HepG2 (cell line): ENCODE results near the gene ZFP3. TPM values are rescaled to one million over a fixed set of nuclear protein-coding genes. Genes with fewer than 3 reads are reported as not detected.

ENCODE experiments used
- ARID3A ChIP-seq: IDR thresholded peaks from 2 replicates; pipeline ENCODE4 v1.6.1; 2012; ENCODE audit warnings: low read depth, low read length, improper control_type of control experiment
- CERS6 ChIP-seq: sonication (generic); formaldehyde crosslinking; IDR thresholded peaks from 2 replicates; pipeline ENCODE4 v1.5.0; 2020; ENCODE audit warnings: missing genetic modification reagents
- ELF4 ChIP-seq: sonication (generic); formaldehyde crosslinking; IDR thresholded peaks from 2 replicates; pipeline ENCODE4 v1.5.0; 2020; ENCODE audit warnings: missing genetic modification reagents, mild to moderate bottlenecking, moderate library complexity, borderline replicate concordance
- HCFC1 ChIP-seq: fragments of 150-350 bp; IDR thresholded peaks from 2 replicates; pipeline ENCODE4 v1.6.1; 2014; ENCODE audit warnings: low read depth, low read length
- MXI1 ChIP-seq: IDR thresholded peaks from 3 replicates; pipeline ENCODE4 v1.6.1; 2012; ENCODE audit warnings: low read depth, low read length, inconsistent platforms, borderline replicate concordance
- SETDB1 ChIP-seq: sonication (generic); formaldehyde crosslinking; IDR thresholded peaks from 2 replicates; pipeline ENCODE4 v1.5.1; 2020; ENCODE audit warnings: missing genetic modification reagents, mild to moderate bottlenecking, borderline replicate concordance
- TBX2 ChIP-seq: sonication (generic); formaldehyde crosslinking; IDR thresholded peaks from 2 replicates; pipeline ENCODE4 v1.5.0; 2020; ENCODE audit warnings: missing genetic modification reagents, mild to moderate bottlenecking, borderline replicate concordance
- ZFP82 ChIP-seq: sonication (generic); formaldehyde crosslinking; IDR thresholded peaks from 2 replicates; pipeline ENCODE4 v1.5.1; 2020; ENCODE audit warnings: mild to moderate bottlenecking, missing genetic modification reagents, borderline replicate concordance
- ZNF235 ChIP-seq: sonication (generic); formaldehyde crosslinking; IDR thresholded peaks from 2 replicates; pipeline ENCODE4 v1.8.1; 2023; ENCODE audit warnings: mild to moderate bottlenecking, missing genetic modification reagents, borderline replicate concordance
- ZNF552 ChIP-seq: sonication (generic); formaldehyde crosslinking; IDR thresholded peaks from 2 replicates; pipeline ENCODE4 v1.9.0; 2022; ENCODE audit warnings: missing genetic modification reagents, mild to moderate bottlenecking, borderline replicate concordance
- ZNF724P ChIP-seq: sonication (generic); formaldehyde crosslinking; IDR thresholded peaks from 2 replicates; pipeline ENCODE4 v1.8.0; 2022; ENCODE audit warnings: missing genetic modification reagents, borderline replicate concordance
- ZUFSP ChIP-seq: sonication (generic); formaldehyde crosslinking; IDR thresholded peaks from 2 replicates; pipeline ENCODE4 v1.9.0; 2021; ENCODE audit warnings: missing genetic modification reagents, mild to moderate bottlenecking, borderline replicate concordance
- polyA plus RNA-seq, 8 experiments: library from polyadenylated mRNA; depleted of rRNA in 3 of 8; stranded (reverse) in 7 of 8; unstranded in 1 of 8; fragments of >200 nt; fragmentation: Illumina TruSeq in 4 of 8; extraction: Trizol in 4 of 8; gene quantifications; 2 replicates each; pipeline versions ENCODE4 v1.2.1 to v1.2.3, GENCODE V29; 2011 to 2016; ENCODE audit warnings: low read depth in 4 of 8, missing spikeins in 1 of 8, mixed read lengths in 1 of 8; ENCODE audit not compliant: insufficient read depth in 1 of 8
- total RNA-seq, 5 experiments: library from RNA; depleted of rRNA; stranded (reverse); fragments of >200 nt; fragmentation: Illumina TruSeq; extraction: Trizol; gene quantifications; 2 replicates each; pipeline ENCODE4 v1.2.3, GENCODE V29; 2016; ENCODE audit warnings: low read depth in 1 of 5
- TF ChIP-seq, protein P1 (sequence below), 2 experiments: sonication (generic) in 1 of 2; formaldehyde crosslinking in 1 of 2; IDR thresholded peaks; 2 replicates each; pipeline versions ENCODE4 v1.5.1 to v1.6.1; 2011 to 2020; ENCODE audit warnings: borderline replicate concordance in 1 of 2, low read depth in 1 of 2, low read length in 1 of 2, mild to moderate bottlenecking in 1 of 2, missing genetic modification reagents in 1 of 2, moderate library complexity in 1 of 2
- TF ChIP-seq, protein P2 (sequence below): sonication (generic); formaldehyde crosslinking; IDR thresholded peaks from 2 replicates; pipeline ENCODE4 v1.8.1; 2023; ENCODE audit warnings: mild to moderate bottlenecking, missing genetic modification reagents, borderline replicate concordance
- TF ChIP-seq, protein P3 (sequence below): sonication (generic); formaldehyde crosslinking; IDR thresholded peaks from 2 replicates; pipeline ENCODE4 v1.5.0; 2020; ENCODE audit warnings: mild to moderate bottlenecking, missing genetic modification reagents, borderline replicate concordance

The ZFP3 gene
- total and polyA plus RNA-seq, 2 of the 13 experiments (the other 11 are each of a cell fraction or from before 2014, with no cell fraction given): not detected

- TF ChIP-seq ARID3A (no peak), ZFP82 (CRISPR knock-in tag) (0 out of 2 replicates have a peak, but pooled peaks have one; percentile 43), CERS6 (no peak), TBX2 (CRISPR knock-in tag) (peak; percentile 95), ZNF552 (peak; percentile 91), MXI1 (peak; percentile 90; the same call in 1 of the 3 replicates), ZNF235 (CRISPR knock-in tag) (0 out of 2 replicates have a peak, but pooled peaks have one; percentile 49), HCFC1 (peak; percentile 74), ZNF724P (CRISPR knock-in tag) (peak; percentile 64; the same call in 1 of the 2 replicates), SETDB1 (CRISPR knock-in tag) (no peak), ELF4 (CRISPR knock-in tag) (0 out of 2 replicates have a peak, but pooled peaks have one; percentile 70), ZUFSP (no peak)
- TF ChIP-seq, protein P1, sequence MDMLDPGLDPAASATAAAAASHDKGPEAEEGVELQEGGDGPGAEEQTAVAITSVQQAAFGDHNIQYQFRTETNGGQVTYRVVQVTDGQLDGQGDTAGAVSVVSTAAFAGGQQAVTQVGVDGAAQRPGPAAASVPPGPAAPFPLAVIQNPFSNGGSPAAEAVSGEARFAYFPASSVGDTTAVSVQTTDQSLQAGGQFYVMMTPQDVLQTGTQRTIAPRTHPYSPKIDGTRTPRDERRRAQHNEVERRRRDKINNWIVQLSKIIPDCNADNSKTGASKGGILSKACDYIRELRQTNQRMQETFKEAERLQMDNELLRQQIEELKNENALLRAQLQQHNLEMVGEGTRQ (IDR thresholded peaks at IDR 0.05; ENCODE audit: low read depth, low read length): no peak
- TF ChIP-seq, protein P1 (CRISPR knock-in tag; IDR thresholded peaks at IDR 0.05; ENCODE audit: borderline replicate concordance): peak; percentile 77
- TF ChIP-seq, protein P2, sequence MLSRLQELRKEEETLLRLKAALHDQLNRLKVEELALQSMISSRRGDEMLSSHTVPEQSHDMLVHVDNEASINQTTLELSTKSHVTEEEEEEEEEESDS (CRISPR knock-in tag): no peak
- TF ChIP-seq, protein P3, sequence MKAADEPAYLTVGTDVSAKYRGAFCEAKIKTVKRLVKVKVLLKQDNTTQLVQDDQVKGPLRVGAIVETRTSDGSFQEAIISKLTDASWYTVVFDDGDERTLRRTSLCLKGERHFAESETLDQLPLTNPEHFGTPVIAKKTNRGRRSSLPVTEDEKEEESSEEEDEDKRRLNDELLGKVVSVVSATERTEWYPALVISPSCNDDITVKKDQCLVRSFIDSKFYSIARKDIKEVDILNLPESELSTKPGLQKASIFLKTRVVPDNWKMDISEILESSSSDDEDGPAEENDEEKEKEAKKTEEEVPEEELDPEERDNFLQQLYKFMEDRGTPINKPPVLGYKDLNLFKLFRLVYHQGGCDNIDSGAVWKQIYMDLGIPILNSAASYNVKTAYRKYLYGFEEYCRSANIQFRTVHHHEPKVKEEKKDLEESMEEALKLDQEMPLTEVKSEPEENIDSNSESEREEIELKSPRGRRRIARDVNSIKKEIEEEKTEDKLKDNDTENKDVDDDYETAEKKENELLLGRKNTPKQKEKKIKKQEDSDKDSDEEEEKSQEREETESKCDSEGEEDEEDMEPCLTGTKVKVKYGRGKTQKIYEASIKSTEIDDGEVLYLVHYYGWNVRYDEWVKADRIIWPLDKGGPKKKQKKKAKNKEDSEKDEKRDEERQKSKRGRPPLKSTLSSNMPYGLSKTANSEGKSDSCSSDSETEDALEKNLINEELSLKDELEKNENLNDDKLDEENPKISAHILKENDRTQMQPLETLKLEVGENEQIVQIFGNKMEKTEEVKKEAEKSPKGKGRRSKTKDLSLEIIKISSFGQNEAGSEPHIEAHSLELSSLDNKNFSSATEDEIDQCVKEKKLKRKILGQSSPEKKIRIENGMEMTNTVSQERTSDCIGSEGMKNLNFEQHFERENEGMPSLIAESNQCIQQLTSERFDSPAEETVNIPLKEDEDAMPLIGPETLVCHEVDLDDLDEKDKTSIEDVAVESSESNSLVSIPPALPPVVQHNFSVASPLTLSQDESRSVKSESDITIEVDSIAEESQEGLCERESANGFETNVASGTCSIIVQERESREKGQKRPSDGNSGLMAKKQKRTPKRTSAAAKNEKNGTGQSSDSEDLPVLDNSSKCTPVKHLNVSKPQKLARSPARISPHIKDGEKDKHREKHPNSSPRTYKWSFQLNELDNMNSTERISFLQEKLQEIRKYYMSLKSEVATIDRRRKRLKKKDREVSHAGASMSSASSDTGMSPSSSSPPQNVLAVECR (CRISPR knock-in tag): peak; percentile 86
These were observed 33.3 kb downstream of the ZFP3 start, which contains the start of gene ZNF232 (continued) for GRCh38 chr17:5111402-5112204.
